Measurements from ENCODE around the gene ADGB. TPM values are rescaled to one million over a fixed set of nuclear protein-coding genes. Genes with fewer than 3 reads are reported as not detected.
A peak's percentile ranks its signal among the peaks of the same experiment; 100 is the strongest.

ADGB gene
- total and polyA plus RNA-seq, 9 of the 15 experiments (the other 6 are each of a cell fraction or from before 2014, with no cell fraction given): not detected

DNA sequence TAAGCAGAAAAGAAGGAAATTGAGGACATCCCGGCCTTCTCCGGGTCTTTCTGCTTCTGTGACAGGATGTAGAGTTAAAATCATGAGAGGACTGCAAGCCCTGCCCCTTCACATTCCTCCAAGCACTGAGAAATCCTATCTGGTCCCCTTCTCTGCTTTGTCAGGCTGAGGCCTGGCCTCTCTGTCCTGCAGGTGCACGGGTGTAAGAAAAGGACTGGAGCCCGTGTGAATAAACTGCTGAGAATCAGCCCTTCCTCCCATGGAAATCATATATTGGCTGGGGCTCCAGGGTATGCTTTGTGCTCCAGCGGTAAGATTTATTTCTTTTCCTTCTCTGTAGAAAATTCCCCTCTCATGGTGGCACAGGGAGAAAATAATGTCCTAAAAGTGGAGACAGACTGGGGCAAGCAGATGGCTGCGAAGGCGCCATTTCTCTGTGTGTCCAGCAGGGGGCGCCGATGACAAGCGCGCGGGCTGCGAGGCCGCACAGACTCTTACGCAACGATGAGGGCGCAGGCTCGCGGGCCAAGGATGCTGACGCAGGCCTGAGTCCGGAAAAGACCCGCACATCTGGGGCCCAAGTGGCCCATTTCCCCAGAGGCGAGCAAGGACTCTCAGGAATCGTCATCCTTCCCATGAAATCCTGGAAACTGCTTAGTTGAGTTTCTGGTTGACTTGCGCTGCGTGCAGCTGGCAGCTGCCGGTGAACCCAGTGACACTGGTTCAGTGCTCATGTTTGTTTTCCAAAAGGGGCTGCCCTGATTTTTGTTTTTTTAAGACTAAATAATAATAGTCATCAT lies 258.6 kb downstream of the ADGB start (continued):
- TF ChIP-seq, protein P1, sequence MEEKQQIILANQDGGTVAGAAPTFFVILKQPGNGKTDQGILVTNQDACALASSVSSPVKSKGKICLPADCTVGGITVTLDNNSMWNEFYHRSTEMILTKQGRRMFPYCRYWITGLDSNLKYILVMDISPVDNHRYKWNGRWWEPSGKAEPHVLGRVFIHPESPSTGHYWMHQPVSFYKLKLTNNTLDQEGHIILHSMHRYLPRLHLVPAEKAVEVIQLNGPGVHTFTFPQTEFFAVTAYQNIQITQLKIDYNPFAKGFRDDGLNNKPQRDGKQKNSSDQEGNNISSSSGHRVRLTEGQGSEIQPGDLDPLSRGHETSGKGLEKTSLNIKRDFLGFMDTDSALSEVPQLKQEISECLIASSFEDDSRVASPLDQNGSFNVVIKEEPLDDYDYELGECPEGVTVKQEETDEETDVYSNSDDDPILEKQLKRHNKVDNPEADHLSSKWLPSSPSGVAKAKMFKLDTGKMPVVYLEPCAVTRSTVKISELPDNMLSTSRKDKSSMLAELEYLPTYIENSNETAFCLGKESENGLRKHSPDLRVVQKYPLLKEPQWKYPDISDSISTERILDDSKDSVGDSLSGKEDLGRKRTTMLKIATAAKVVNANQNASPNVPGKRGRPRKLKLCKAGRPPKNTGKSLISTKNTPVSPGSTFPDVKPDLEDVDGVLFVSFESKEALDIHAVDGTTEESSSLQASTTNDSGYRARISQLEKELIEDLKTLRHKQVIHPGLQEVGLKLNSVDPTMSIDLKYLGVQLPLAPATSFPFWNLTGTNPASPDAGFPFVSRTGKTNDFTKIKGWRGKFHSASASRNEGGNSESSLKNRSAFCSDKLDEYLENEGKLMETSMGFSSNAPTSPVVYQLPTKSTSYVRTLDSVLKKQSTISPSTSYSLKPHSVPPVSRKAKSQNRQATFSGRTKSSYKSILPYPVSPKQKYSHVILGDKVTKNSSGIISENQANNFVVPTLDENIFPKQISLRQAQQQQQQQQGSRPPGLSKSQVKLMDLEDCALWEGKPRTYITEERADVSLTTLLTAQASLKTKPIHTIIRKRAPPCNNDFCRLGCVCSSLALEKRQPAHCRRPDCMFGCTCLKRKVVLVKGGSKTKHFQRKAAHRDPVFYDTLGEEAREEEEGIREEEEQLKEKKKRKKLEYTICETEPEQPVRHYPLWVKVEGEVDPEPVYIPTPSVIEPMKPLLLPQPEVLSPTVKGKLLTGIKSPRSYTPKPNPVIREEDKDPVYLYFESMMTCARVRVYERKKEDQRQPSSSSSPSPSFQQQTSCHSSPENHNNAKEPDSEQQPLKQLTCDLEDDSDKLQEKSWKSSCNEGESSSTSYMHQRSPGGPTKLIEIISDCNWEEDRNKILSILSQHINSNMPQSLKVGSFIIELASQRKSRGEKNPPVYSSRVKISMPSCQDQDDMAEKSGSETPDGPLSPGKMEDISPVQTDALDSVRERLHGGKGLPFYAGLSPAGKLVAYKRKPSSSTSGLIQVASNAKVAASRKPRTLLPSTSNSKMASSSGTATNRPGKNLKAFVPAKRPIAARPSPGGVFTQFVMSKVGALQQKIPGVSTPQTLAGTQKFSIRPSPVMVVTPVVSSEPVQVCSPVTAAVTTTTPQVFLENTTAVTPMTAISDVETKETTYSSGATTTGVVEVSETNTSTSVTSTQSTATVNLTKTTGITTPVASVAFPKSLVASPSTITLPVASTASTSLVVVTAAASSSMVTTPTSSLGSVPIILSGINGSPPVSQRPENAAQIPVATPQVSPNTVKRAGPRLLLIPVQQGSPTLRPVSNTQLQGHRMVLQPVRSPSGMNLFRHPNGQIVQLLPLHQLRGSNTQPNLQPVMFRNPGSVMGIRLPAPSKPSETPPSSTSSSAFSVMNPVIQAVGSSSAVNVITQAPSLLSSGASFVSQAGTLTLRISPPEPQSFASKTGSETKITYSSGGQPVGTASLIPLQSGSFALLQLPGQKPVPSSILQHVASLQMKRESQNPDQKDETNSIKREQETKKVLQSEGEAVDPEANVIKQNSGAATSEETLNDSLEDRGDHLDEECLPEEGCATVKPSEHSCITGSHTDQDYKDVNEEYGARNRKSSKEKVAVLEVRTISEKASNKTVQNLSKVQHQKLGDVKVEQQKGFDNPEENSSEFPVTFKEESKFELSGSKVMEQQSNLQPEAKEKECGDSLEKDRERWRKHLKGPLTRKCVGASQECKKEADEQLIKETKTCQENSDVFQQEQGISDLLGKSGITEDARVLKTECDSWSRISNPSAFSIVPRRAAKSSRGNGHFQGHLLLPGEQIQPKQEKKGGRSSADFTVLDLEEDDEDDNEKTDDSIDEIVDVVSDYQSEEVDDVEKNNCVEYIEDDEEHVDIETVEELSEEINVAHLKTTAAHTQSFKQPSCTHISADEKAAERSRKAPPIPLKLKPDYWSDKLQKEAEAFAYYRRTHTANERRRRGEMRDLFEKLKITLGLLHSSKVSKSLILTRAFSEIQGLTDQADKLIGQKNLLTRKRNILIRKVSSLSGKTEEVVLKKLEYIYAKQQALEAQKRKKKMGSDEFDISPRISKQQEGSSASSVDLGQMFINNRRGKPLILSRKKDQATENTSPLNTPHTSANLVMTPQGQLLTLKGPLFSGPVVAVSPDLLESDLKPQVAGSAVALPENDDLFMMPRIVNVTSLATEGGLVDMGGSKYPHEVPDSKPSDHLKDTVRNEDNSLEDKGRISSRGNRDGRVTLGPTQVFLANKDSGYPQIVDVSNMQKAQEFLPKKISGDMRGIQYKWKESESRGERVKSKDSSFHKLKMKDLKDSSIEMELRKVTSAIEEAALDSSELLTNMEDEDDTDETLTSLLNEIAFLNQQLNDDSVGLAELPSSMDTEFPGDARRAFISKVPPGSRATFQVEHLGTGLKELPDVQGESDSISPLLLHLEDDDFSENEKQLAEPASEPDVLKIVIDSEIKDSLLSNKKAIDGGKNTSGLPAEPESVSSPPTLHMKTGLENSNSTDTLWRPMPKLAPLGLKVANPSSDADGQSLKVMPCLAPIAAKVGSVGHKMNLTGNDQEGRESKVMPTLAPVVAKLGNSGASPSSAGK (IDR thresholded peaks at IDR 0.05): peak; percentile 63; the same call in 1 of the 2 replicates
- TF ChIP-seq TAF9B (IDR thresholded peaks at IDR 0.05; ENCODE audit: partially characterized antibody) (peak; percentile 49), SIRT6 (IDR thresholded peaks at IDR 0.05; ENCODE audit: low read depth, low read length) (no peak), RB1 (IDR thresholded peaks at IDR 0.05; ENCODE audit: low read depth) (peak; percentile 96), HIVEP1 (CRISPR knock-in tag; IDR thresholded peaks at IDR 0.05) (peak; percentile 84), SLC30A9 (CRISPR knock-in tag; IDR thresholded peaks at IDR 0.05) (no peak), SP1 (CRISPR knock-in tag; IDR thresholded peaks at IDR 0.05) (peak; percentile 71), CREB1 (IDR thresholded peaks at IDR 0.05) (peak; percentile 90), CREB1 (CRISPR knock-in tag; IDR thresholded peaks at IDR 0.05) (peak; percentile 81), SMAD3 (CRISPR knock-in tag; conservative IDR thresholded peaks at IDR 0.05) (peak; percentile 71; the same call in 1 of the 2 replicates), RNF2 (IDR thresholded peaks at IDR 0.05) (peak; percentile 84), ZNF696 (CRISPR knock-in tag; conservative IDR thresholded peaks at IDR 0.05) (no peak), ARID2 (IDR thresholded peaks at IDR 0.05) (peak; percentile 93), FOXJ3 (CRISPR knock-in tag; IDR thresholded peaks at IDR 0.05) (no peak), ZNF311 (CRISPR knock-in tag; IDR thresholded peaks at IDR 0.05) (no peak), PCBP1 (IDR thresholded peaks at IDR 0.05; ENCODE audit: low read depth, low read length, poor library complexity, severe bottlenecking) (no peak), XRCC4 (IDR thresholded peaks at IDR 0.05; ENCODE audit: extremely low read depth, insufficient read depth, insufficient read length) (no peak)
- TF ChIP-seq, protein P2, sequence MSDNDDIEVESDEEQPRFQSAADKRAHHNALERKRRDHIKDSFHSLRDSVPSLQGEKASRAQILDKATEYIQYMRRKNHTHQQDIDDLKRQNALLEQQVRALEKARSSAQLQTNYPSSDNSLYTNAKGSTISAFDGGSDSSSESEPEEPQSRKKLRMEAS (CRISPR knock-in tag; IDR thresholded peaks at IDR 0.05): peak; percentile 81
